ENCODE results near the gene PRPF39. TPM values are rescaled to one million over a fixed set of nuclear protein-coding genes. Genes with fewer than 3 reads are reported as not detected.
A peak's percentile ranks its signal among the peaks of the same experiment; 100 is the strongest.

The PRPF39 gene, protein sequence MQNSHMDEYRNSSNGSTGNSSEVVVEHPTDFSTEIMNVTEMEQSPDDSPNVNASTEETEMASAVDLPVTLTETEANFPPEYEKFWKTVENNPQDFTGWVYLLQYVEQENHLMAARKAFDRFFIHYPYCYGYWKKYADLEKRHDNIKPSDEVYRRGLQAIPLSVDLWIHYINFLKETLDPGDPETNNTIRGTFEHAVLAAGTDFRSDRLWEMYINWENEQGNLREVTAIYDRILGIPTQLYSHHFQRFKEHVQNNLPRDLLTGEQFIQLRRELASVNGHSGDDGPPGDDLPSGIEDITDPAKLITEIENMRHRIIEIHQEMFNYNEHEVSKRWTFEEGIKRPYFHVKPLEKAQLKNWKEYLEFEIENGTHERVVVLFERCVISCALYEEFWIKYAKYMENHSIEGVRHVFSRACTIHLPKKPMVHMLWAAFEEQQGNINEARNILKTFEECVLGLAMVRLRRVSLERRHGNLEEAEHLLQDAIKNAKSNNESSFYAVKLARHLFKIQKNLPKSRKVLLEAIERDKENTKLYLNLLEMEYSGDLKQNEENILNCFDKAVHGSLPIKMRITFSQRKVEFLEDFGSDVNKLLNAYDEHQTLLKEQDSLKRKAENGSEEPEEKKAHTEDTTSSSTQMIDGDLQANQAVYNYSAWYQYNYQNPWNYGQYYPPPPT
- 29.7 TPM for total RNA-seq

- intact Hi-C loops (cut with DNase I): no loop called here
- no peaks in the 10 kb centered on the region for H3K9me3 ChIP-seq
- H3K27me3 ChIP-seq: no peaks in the 10 kb centered on the region
- DNase-seq (ENCODE audit: extremely low spot score in 2 of 2): peak; percentile 95 to 97
- H3K4me3 ChIP-seq: peak within 1 kb of the TSS; percentile 67 to 79
- H3K36me3 ChIP-seq: no peaks in the 10 kb centered on the region
- peaks cover 52% of the 10 kb centered on the region for H3K4me1 ChIP-seq
- peak; percentile 77 to 95 for TF ChIP-seq POLR2AphosphoS5 (IDR thresholded peaks at IDR 0.05; ENCODE audit: insufficient read depth in 1 of 2, low read depth in 1 of 2)
- TF ChIP-seq CTCF (IDR thresholded peaks at IDR 0.05): no peak
- peak in 1 of 2 donors; percentile 90 for TF ChIP-seq POLR2A (IDR thresholded peaks at IDR 0.05)
- H3K27ac ChIP-seq: peak within 1 kb of the TSS; percentile 88
Observed at GRCh38 chr14:45083976-45084722, at the start of gene PRPF39. PRPF39 (plus strand) TSS chr14:45084116; CDS start chr14:45095240, 11,124 bp downstream.

GRCh38 chr14:45034730-45035129 is 49.2 kb upstream of the PRPF39 start:
- no peaks in the 10 kb centered on the region for H3K4me1 ChIP-seq
- intact Hi-C loops (cut with DNase I): no loop called here
- H3K36me3 ChIP-seq: peaks cover 2 to 36% of the 10 kb centered on the region in 2 donors
- no peak for DNase-seq (ENCODE audit: extremely low spot score in 2 of 2)
- H3K27me3 ChIP-seq: no peaks in the 10 kb centered on the region
- H3K4me3 ChIP-seq: no peak overlapping the region
- no peak overlapping the region for H3K27ac ChIP-seq
- TF ChIP-seq POLR2A (IDR thresholded peaks at IDR 0.05) (no peak), CTCF (IDR thresholded peaks at IDR 0.05) (no peak), POLR2AphosphoS5 (IDR thresholded peaks at IDR 0.05; ENCODE audit: insufficient read depth in 1 of 2, low read depth in 1 of 2) (no peak)
- H3K9me3 ChIP-seq: no peaks in the 10 kb centered on the region

GRCh38 chr14:45038256-45038655 is 45.7 kb upstream of the PRPF39 start:
- Histone ChIP-seq H3K27me3 (no peaks in the 10 kb centered on the region), H3K27ac (no peak overlapping the region), H3K36me3 (peaks cover 2 to 20% of the 10 kb centered on the region in 2 donors), H3K4me1 (no peaks in the 10 kb centered on the region), H3K4me3 (no peak overlapping the region), H3K9me3 (no peaks in the 10 kb centered on the region)
- intact Hi-C loops (cut with DNase I): no loop called here
- TF ChIP-seq POLR2AphosphoS5 (IDR thresholded peaks at IDR 0.05; ENCODE audit: insufficient read depth in 1 of 2, low read depth in 1 of 2) (no peak), POLR2A (IDR thresholded peaks at IDR 0.05) (no peak), CTCF (IDR thresholded peaks at IDR 0.05) (no peak)
- no peak for DNase-seq (ENCODE audit: extremely low spot score in 2 of 2)

DNA sequence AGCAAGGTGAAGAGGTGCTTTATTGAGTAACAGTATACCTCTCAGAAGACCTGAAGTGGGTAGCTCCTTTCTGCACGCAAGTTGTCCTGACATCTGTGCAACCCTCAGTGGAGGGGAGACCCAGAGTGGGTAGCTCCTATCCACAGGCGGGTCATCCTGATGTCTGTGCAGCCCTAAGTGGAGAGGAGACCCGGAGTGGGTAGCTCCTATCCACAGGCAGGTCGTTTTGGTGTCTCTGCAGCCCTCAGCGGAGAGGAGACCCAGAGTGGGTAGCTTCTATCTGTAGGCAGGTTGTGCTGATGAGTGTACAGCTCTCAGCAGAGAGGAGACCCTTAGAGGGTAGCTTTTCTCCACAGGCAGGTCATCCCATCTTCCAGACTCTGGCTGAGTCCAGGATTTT is 45.1 kb upstream of the PRPF39 start:
- H3K4me3 ChIP-seq: no peak overlapping the region
- no peak for DNase-seq (ENCODE audit: extremely low spot score in 2 of 2)
- intact Hi-C loops (cut with DNase I): no loop called here
- peaks cover 2 to 19% of the 10 kb centered on the region in 2 donors for H3K36me3 ChIP-seq
- H3K27ac ChIP-seq: no peak overlapping the region
- no peaks in the 10 kb centered on the region for H3K9me3 ChIP-seq
- no peaks in the 10 kb centered on the region for H3K27me3 ChIP-seq
- H3K4me1 ChIP-seq: no peaks in the 10 kb centered on the region
- no peak for TF ChIP-seq CTCF (IDR thresholded peaks at IDR 0.05)
- no peak for TF ChIP-seq POLR2A (IDR thresholded peaks at IDR 0.05)
- TF ChIP-seq POLR2AphosphoS5 (IDR thresholded peaks at IDR 0.05; ENCODE audit: insufficient read depth in 1 of 2, low read depth in 1 of 2): no peak
